Smooth muscle cell (in vitro differentiated cells): ENCODE results near the gene CCNF. TPM values are rescaled to one million over a fixed set of nuclear protein-coding genes. Genes with fewer than 3 reads are reported as not detected.

Experiments used
- DNase-seq: peaks from one replicate; lab custom pipeline; 2025; ENCODE audit not compliant: unreplicated experiment; lab: John Stamatoyannopoulos, UW
- H2AFZ ChIP-seq: fragments of 200-600 bp; sonication (generic); 2 replicates; pipeline ENCODE4 v1.6.0; 2016; ENCODE audit warnings: antibody characterized with exemption, low read depth, mild to moderate bottlenecking
- H3F3A ChIP-seq: fragments of 200-600 bp; sonication (generic); 2 replicates; pipeline ENCODE4 v1.6.0; 2017; ENCODE audit warnings: antibody characterized with exemption, low read depth
- H3K27ac ChIP-seq: fragments of 200-600 bp; sonication (generic); 2 replicates; pipeline ENCODE4 v1.5.1; 2016; ENCODE audit warnings: low read depth, mild to moderate bottlenecking
- H3K27me3 ChIP-seq: fragments of 200-600 bp; sonication (generic); 2 replicates; pipeline ENCODE4 v1.6.1; 2016; ENCODE audit warnings: low read depth, mild to moderate bottlenecking
- H3K36me3 ChIP-seq: fragments of 200-600 bp; sonication (generic); 2 replicates; pipeline ENCODE4 v1.5.1; 2016; ENCODE audit warnings: low read depth
- H3K4me1 ChIP-seq: fragments of 200-600 bp; sonication (generic); 2 replicates; pipeline ENCODE4 v1.5.1; 2016; ENCODE audit warnings: low read depth
- H3K4me2 ChIP-seq: fragments of 200-600 bp; sonication (generic); 2 replicates; pipeline ENCODE4 v1.6.0; 2016; ENCODE audit warnings: mild to moderate bottlenecking
- H3K4me3 ChIP-seq: fragments of 200-600 bp; sonication (generic); 2 replicates; pipeline ENCODE4 v1.5.1; 2016; ENCODE audit warnings: mild to moderate bottlenecking
- H3K79me2 ChIP-seq: fragments of 200-600 bp; sonication (generic); 2 replicates; pipeline ENCODE4 v1.6.0; 2016; ENCODE audit warnings: low read depth, mild to moderate bottlenecking
- H3K9ac ChIP-seq: fragments of 200-600 bp; sonication (generic); 2 replicates; pipeline ENCODE4 v1.6.0; 2016; ENCODE audit warnings: low read depth
- H3K9me3 ChIP-seq: fragments of 200-600 bp; sonication (generic); replicated peaks from 2 replicates; pipeline ENCODE4 v1.5.1; 2016; ENCODE audit warnings: low read depth
- H4K20me1 ChIP-seq: fragments of 200-600 bp; sonication (generic); 2 replicates; pipeline ENCODE4 v1.6.0; 2016; ENCODE audit warnings: low read depth
- CTCF ChIP-seq: fragments of 200-600 bp; sonication (generic); IDR thresholded peaks from 2 replicates; pipeline ENCODE4 v1.5.1; 2017; ENCODE audit warnings: borderline replicate concordance, mild to moderate bottlenecking, antibody characterized with exemption; ENCODE audit not compliant: insufficient read depth, poor library complexity, severe bottlenecking
- WGBS: methylation state at CpG from one replicate; pipeline ENCODE4 v1.1.7; 2016; ENCODE audit warnings: low lambda C conversion rate; 5-methylcytosine and 5-hydroxymethylcytosine counted together
- polyA plus RNA-seq: library from polyadenylated mRNA; unstranded; fragments of >200 nt; fragmentation: Nextera tagmentation; extraction: Ambion mirVana; gene quantifications from 2 replicates; pipeline ENCODE4 v1.2.1, GENCODE V29; 2016
- total RNA-seq: library from RNA; depleted of rRNA; stranded (reverse); fragments of >200 nt; gene quantifications from 2 replicates; pipeline ENCODE4 v1.2.3, GENCODE V29; 2014

The CCNF gene
- total and polyA plus RNA-seq, 2 experiments from 2014 or later = 3.6 to 12.8 TPM

GRCh38 chr16:2388875-2389433 is 40.3 kb upstream of the CCNF start:
- WGBS = 71% methylated on average over 2 of the region's 2 CpGs
- no peak for DNase-seq

GRCh38 chr16:2392025-2392424 is 37.2 kb upstream of the CCNF start:
- Histone ChIP-seq H3K79me2 (no peaks in the 10 kb centered on the region), H3K9me3 (no peaks in the 10 kb centered on the region), H3K27me3 (no peaks in the 10 kb centered on the region), H2AFZ (no peak overlapping the region), H3K9ac (no peak overlapping the region), H3K4me1 (no peaks in the 10 kb centered on the region), H3K4me3 (no peak overlapping the region), H3K27ac (no peak overlapping the region), H3F3A (no peaks in the 10 kb centered on the region), H4K20me1 (no peaks in the 10 kb centered on the region), H3K4me2 (no peak overlapping the region), H3K36me3 (no peaks in the 10 kb centered on the region)
- no peak for TF ChIP-seq CTCF
- DNase-seq = no peak

More at GRCh38 chr16:2388875-2389433, 40.3 kb upstream of the CCNF start:
- Histone ChIP-seq H3F3A (no peaks in the 10 kb centered on the region), H3K4me3 (no peak overlapping the region), H3K4me2 (no peak overlapping the region), H3K4me1 (no peaks in the 10 kb centered on the region), H3K27me3 (no peaks in the 10 kb centered on the region), H4K20me1 (no peaks in the 10 kb centered on the region), H3K27ac (no peak overlapping the region), H3K9ac (no peak overlapping the region), H2AFZ (no peak overlapping the region), H3K79me2 (no peaks in the 10 kb centered on the region), H3K36me3 (no peaks in the 10 kb centered on the region), H3K9me3 (no peaks in the 10 kb centered on the region)
- no peak for TF ChIP-seq CTCF

- Histone ChIP-seq H3K4me1 (no peaks in the 10 kb centered on the region), H3F3A (no peaks in the 10 kb centered on the region), H3K27me3 (no peaks in the 10 kb centered on the region), H3K9me3 (no peaks in the 10 kb centered on the region), H4K20me1 (no peaks in the 10 kb centered on the region), H3K36me3 (no peaks in the 10 kb centered on the region), H3K27ac (no peak overlapping the region), H2AFZ (no peak overlapping the region), H3K79me2 (no peaks in the 10 kb centered on the region), H3K4me2 (no peak overlapping the region), H3K9ac (no peak overlapping the region), H3K4me3 (no peak overlapping the region)
- 85% methylated on average over 5 of the region's 5 CpGs for WGBS
- no peak for TF ChIP-seq CTCF
- DNase-seq = no peak
These were observed 30.7 kb upstream of the CCNF start for GRCh38 chr16:2398520-2398919.

- no peaks in the 10 kb centered on the region for H3K79me2 ChIP-seq
- no peak overlapping the region for H3K4me3 ChIP-seq
- H3K9me3 ChIP-seq = no peaks in the 10 kb centered on the region
- H3K36me3 ChIP-seq = no peaks in the 10 kb centered on the region
- no peaks in the 10 kb centered on the region for H3K4me1 ChIP-seq
- H4K20me1 ChIP-seq = no peaks in the 10 kb centered on the region
- no peaks in the 10 kb centered on the region for H3K27me3 ChIP-seq
- no peak for DNase-seq
- no peak overlapping the region for H3K9ac ChIP-seq
- no peaks in the 10 kb centered on the region for H3F3A ChIP-seq
- no peak for TF ChIP-seq CTCF
- WGBS = 62% methylated on average over 4 of the region's 4 CpGs
- no peak overlapping the region for H3K4me2 ChIP-seq
- H3K27ac ChIP-seq = no peak overlapping the region
- peak overlapping the region; percentile 66 for H2AFZ ChIP-seq
These were observed 25.1 kb upstream of the CCNF start for GRCh38 chr16:2404099-2404498.
